Omental fat pad (tissue), 4 donors: ENCODE measurements around the gene BCAS1. TPM values are rescaled to one million over a fixed set of nuclear protein-coding genes. Genes with fewer than 3 reads are reported as not detected.

Experiments used
- ATAC-seq: fragments of 150-250 bp; one replicate; pipeline ENCODE4 v1.9.1; 2016; ENCODE audit warnings: mild to moderate bottlenecking, moderate library complexity; ENCODE audit not compliant: low FRiP score
- DNase-seq: peaks from one replicate; pipeline ENCODE4 v3.0.0-alpha.2; 2019; ENCODE audit warnings: low spot score
- total RNA-seq, 4 donors: library from RNA; depleted of rRNA; stranded (reverse); fragments of >200 nt; gene quantifications; one replicate each; pipeline ENCODE4 v1.1.0, GENCODE V29; 2016
- TF ChIP-seq, protein P1 (sequence below), 3 donors: fragments of 450-650 bp; IDR thresholded peaks; one replicate each; pipeline ENCODE4 v1.5.1; 2016 to 2017; ENCODE audit warnings: antibody characterized with exemption in 3 of 3, mild to moderate bottlenecking in 3 of 3, moderate library complexity in 2 of 3

The BCAS1 gene
- total RNA-seq, 4 donors from 2014 or later = 0.50 to 2.2 (median 0.56) TPM; not detected in 1

GRCh38 chr20:54086507-54087039, 16.2 kb upstream of the BCAS1 start:
- TF ChIP-seq, protein P1, sequence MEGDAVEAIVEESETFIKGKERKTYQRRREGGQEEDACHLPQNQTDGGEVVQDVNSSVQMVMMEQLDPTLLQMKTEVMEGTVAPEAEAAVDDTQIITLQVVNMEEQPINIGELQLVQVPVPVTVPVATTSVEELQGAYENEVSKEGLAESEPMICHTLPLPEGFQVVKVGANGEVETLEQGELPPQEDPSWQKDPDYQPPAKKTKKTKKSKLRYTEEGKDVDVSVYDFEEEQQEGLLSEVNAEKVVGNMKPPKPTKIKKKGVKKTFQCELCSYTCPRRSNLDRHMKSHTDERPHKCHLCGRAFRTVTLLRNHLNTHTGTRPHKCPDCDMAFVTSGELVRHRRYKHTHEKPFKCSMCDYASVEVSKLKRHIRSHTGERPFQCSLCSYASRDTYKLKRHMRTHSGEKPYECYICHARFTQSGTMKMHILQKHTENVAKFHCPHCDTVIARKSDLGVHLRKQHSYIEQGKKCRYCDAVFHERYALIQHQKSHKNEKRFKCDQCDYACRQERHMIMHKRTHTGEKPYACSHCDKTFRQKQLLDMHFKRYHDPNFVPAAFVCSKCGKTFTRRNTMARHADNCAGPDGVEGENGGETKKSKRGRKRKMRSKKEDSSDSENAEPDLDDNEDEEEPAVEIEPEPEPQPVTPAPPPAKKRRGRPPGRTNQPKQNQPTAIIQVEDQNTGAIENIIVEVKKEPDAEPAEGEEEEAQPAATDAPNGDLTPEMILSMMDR (IDR thresholded peaks at IDR 0.05) = no peak
- no peak for DNase-seq
- ATAC-seq = no peak

DNA sequence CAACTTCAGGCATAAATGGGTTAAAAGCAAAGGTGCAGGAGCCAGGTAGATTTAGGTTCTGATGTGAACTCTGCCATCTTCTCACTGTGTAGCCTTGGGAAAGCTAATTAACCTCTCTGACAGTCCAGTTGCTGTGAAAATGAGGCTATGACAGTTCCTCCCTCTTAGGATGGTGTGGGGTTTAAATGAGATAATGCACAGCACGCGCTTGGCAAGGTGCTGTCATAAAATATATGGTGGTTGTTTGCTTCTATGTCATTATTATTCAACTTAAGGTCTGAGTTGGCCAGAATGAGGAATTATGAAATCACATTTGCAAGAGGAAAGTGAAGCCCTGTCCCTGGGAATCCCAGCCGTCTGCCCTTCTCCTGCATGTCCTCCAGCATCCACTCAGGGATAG, 15.5 kb upstream of the BCAS1 start:
- TF ChIP-seq, protein P1 (IDR thresholded peaks at IDR 0.05) = no peak
- DNase-seq (no peak), ATAC-seq (no peak)

GRCh38 chr20:54085425-54085824, 15.0 kb upstream of the BCAS1 start:
- TF ChIP-seq, protein P1 (IDR thresholded peaks at IDR 0.05) = no peak
- DNase-seq (no peak), ATAC-seq (no peak)

DNA sequence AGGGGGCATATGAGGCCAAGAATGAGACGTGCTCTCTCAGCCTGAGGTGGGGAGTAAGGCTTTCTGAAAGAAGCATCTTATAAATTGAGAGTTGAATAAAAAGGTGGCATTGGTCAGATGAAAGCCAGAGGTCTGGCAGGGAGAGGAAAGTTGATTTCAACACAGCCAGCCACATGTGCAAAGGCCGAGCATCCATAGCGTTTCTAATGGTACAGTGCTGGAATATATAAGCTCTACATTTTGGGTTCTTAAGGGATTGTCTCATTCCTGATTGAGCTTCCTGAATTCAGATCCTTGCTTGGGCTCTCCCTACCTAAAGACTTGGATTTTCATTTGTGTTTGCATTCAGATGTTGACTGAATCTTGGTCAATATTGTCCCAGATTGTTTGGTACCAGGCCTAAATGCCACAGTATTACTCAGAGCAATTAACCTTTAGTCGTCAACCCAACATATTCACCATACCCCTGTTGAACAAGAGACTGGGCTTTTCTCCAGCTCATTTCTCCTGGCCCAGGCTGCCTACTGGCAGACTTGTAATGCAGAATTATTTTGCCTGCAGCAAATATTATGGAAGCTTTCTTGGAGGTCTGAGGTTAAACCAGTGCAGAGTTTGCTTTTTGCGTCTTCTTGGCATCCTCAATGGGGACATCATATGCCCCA, 14.5 kb upstream of the BCAS1 start:
- DNase-seq = no peak
- ATAC-seq = no peak
- TF ChIP-seq, protein P1 (IDR thresholded peaks at IDR 0.05) = no peak

GRCh38 chr20:54084193-54084592, 13.8 kb upstream of the BCAS1 start:
- DNase-seq (no peak), ATAC-seq (no peak)
- TF ChIP-seq, protein P1 (IDR thresholded peaks at IDR 0.05) = no peak

DNA sequence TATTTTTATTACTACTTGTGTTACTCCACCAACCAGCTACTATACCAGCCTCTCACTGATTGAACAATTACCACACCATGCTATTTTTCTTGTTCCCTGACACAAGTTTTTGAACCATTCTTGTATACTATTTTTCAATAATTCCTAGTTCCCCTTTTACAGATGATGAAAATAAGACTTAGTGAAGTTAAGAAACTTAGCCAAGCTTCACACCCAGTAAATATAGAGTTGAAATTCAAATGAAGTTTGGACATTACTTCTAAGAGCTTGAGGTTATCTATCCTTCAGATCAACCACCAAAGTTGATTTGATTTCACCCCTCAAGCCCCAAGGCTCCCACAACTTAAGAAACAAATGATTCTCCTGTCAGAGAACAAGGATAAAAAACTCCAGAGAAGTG, 13.1 kb upstream of the BCAS1 start:
- no peak for DNase-seq
- no peak for ATAC-seq
- TF ChIP-seq, protein P1 (IDR thresholded peaks at IDR 0.05) = no peak

- no peak for DNase-seq
- TF ChIP-seq, protein P1 (IDR thresholded peaks at IDR 0.05) = no peak
- ATAC-seq = no peak
Measured at GRCh38 chr20:54082100-54082499, 11.7 kb upstream of the BCAS1 start.
